GM12874 (cell line): ENCODE results near the gene GFRA1.

Source experiments
- CTCF ChIP-seq: IDR thresholded peaks from 2 replicates; pipeline ENCODE4 v1.5.1; 2011; ENCODE audit warnings: low read depth, mild to moderate bottlenecking, control low read depth, low read length, moderate library complexity; ENCODE audit not compliant: insufficient read depth

GFRA1 gene

GRCh38 chr10:116045366-116046356 lies 227.3 kb downstream of the GFRA1 start:
- no peak for TF ChIP-seq CTCF

- TF ChIP-seq CTCF: no peak
Observed at GRCh38 chr10:116044801-116045248, 228.2 kb downstream of the GFRA1 start.

- no peak for TF ChIP-seq CTCF
Observed at GRCh38 chr10:116043861-116044260, 229.1 kb downstream of the GFRA1 start.

- no peak for TF ChIP-seq CTCF
Observed at GRCh38 chr10:116043304-116043703, 229.7 kb downstream of the GFRA1 start.

- TF ChIP-seq CTCF: no peak
Observed at GRCh38 chr10:116041948-116042347, 231.1 kb downstream of the GFRA1 start.

GRCh38 chr10:116039612-116040011 lies 233.4 kb downstream of the GFRA1 start:
- no peak for TF ChIP-seq CTCF

GRCh38 chr10:116038259-116038658 lies 234.7 kb downstream of the GFRA1 start:
- TF ChIP-seq CTCF: no peak
